OCI-M2 (cell line): ENCODE results near the gene IRF2.

ENCODE experiments used
- DNase-seq: peaks from one replicate; lab custom pipeline; 2025; ENCODE audit not compliant: unreplicated experiment; lab: John Stamatoyannopoulos, UW

Gene IRF2

GRCh38 chr4:184474263-184475095 lies at the start of gene IRF2:
TSS of gene IRF2 (minus strand) at chr4:184474550. CDS start at chr4:184429064, 45,486 bp downstream.
- peak; percentile 18 for DNase-seq

- DNase-seq, result no peak
These were observed 41.3 kb upstream of the IRF2 start for GRCh38 chr4:184515606-184516005.

- no peak for DNase-seq
These were observed 40.0 kb upstream of the IRF2 start for GRCh38 chr4:184514121-184514988.

- no peak for DNase-seq
These were observed 39.4 kb upstream of the IRF2 start for GRCh38 chr4:184513802-184514120.

- no peak for DNase-seq
These were observed 36.8 kb upstream of the IRF2 start for GRCh38 chr4:184511156-184511555.

GRCh38 chr4:184510401-184510800 lies 36.1 kb upstream of the IRF2 start:
- DNase-seq, result no peak

GRCh38 chr4:184506527-184507121 lies 32.3 kb upstream of the IRF2 start:
- no peak for DNase-seq

GRCh38 chr4:184504385-184504784 lies 30.0 kb upstream of the IRF2 start:
- no peak for DNase-seq

GRCh38 chr4:184503869-184504300 lies 29.5 kb upstream of the IRF2 start:
- DNase-seq, result no peak

- DNase-seq, result no peak
These were observed 26.6 kb upstream of the IRF2 start for GRCh38 chr4:184500748-184501589.

GRCh38 chr4:184499996-184500395 lies 25.6 kb upstream of the IRF2 start:
- no peak for DNase-seq

- no peak for DNase-seq
These were observed 24.2 kb upstream of the IRF2 start for GRCh38 chr4:184498598-184498997.

- no peak for DNase-seq
These were observed 15.4 kb upstream of the IRF2 start for GRCh38 chr4:184489771-184490170.

- no peak for DNase-seq
These were observed 13.2 kb upstream of the IRF2 start for GRCh38 chr4:184487503-184487902.

GRCh38 chr4:184485279-184485678 lies 10.9 kb upstream of the IRF2 start:
- DNase-seq, result no peak

GRCh38 chr4:184481544-184481943 lies 7.2 kb upstream of the IRF2 start:
- DNase-seq, result no peak

- DNase-seq, result no peak
These were observed 5.2 kb upstream of the IRF2 start for GRCh38 chr4:184479516-184479950.

GRCh38 chr4:184477201-184477999 lies 3.0 kb upstream of the IRF2 start:
- DNase-seq, result no peak

- no peak for DNase-seq
These were observed 2.3 kb upstream of the IRF2 start for GRCh38 chr4:184476695-184477094.

- no peak for DNase-seq
These were observed 1.1 kb upstream of the IRF2 start for GRCh38 chr4:184475498-184475897.
